Esophagus squamous epithelium (tissue), 5 donors: Measurements from ENCODE around the gene MEGF9. TPM values are rescaled to one million over a fixed set of nuclear protein-coding genes. Genes with fewer than 3 reads are reported as not detected.

ENCODE experiments used
- DNase-seq: peaks from one replicate; lab custom pipeline; 2025; lab: John Stamatoyannopoulos, UW
- H3K27ac ChIP-seq, 4 donors: fragments of 200-600 bp; sonication (generic); one replicate each; pipeline ENCODE4 v1.5.1; 2016 to 2019; ENCODE audit warnings: mild to moderate bottlenecking in 1 of 4
- H3K27me3 ChIP-seq, 4 donors: fragments of 200-600 bp; sonication (generic); 1 replicate in 3 of 4; 2 replicates in 1 of 4; pipeline versions ENCODE4 v1.5.1 to v1.6.0; 2017 to 2021; ENCODE audit warnings: antibody characterized with exemption in 1 of 4
- H3K36me3 ChIP-seq, 3 donors: fragments of 200-600 bp; sonication (generic); one replicate each; pipeline ENCODE4 v1.5.1; 2016 to 2019
- H3K4me1 ChIP-seq, 3 donors: fragments of 200-600 bp; sonication (generic); one replicate each; pipeline ENCODE4 v1.5.1; 2017 to 2019
- H3K4me3 ChIP-seq, 4 donors: fragments of 200-600 bp; sonication (generic); 1 replicate in 3 of 4; 2 replicates in 1 of 4; pipeline ENCODE4 v1.5.1; 2016 to 2019; ENCODE audit warnings: mild to moderate bottlenecking in 2 of 4, moderate library complexity in 1 of 4
- H3K9me3 ChIP-seq, 3 donors: fragments of 200-600 bp; sonication (generic); one replicate each; pipeline ENCODE4 v1.5.1; 2016 to 2019
- CTCF ChIP-seq, 6 experiments: fragments of 450-650 bp in 4 of 6; fragments of 200-600 bp in 2 of 6; sonication (generic) in 2 of 6; IDR thresholded peaks; one replicate each; pipeline ENCODE4 v1.5.1; 2016 to 2019; ENCODE audit warnings: antibody characterized with exemption in 6 of 6, mild to moderate bottlenecking in 4 of 6, moderate library complexity in 4 of 6
- POLR2A ChIP-seq, 4 donors: fragments of 450-650 bp; IDR thresholded peaks; one replicate each; pipeline ENCODE4 v1.6.1; 2017; ENCODE audit warnings: antibody characterized with exemption in 4 of 4, mild to moderate bottlenecking in 4 of 4, moderate library complexity in 3 of 4
- WGBS, 2 donors: methylation state at CpG; one replicate each; pipeline ENCODE4 v1.1.5; 2018; 5-methylcytosine and 5-hydroxymethylcytosine counted together
- intact Hi-C: fragments of 100-400 bp; cut with DNase I; formaldehyde crosslinking; loops from one replicate; pipeline ENCODE4 v1.15.0; 2022
- total RNA-seq, 4 donors: library from RNA; depleted of rRNA; stranded (reverse); fragments of >200 nt; gene quantifications; one replicate each; pipeline ENCODE4 v1.1.0, GENCODE V29; 2016
- donor health status: DM: yes; HTN: yes; CAD: no.

Gene MEGF9
- total RNA-seq, 4 donors from 2014 or later = 16.2 to 20.8 (median 18.0) TPM

GRCh38 chr9:120713257-120714087 is 798 bp downstream of the MEGF9 start:
- Histone ChIP-seq H3K27me3 (no peaks in the 10 kb centered on the region), H3K4me3 (peak overlapping the region; percentile 66 to 95 (median 72)), H3K9me3 (no peaks in the 10 kb centered on the region), H3K4me1 (peaks cover 8 to 67% (median 33%) of the 10 kb centered on the region in 3 donors), H3K36me3 (no peaks in the 10 kb centered on the region), H3K27ac (peak overlapping the region; percentile 89 to 94 (median 91))
- peak in 4 of 6 experiments; percentile 26 to 50 (median 37) for TF ChIP-seq CTCF (IDR thresholded peaks at IDR 0.05)
- TF ChIP-seq POLR2A (IDR thresholded peaks at IDR 0.05) = no peak
- intact Hi-C loops = no loop called here
- WGBS, 2 donors = 1 to 2% methylated on average over 18 to 24 of the region's 50 CpGs
- DNase-seq = no peak

- no peak for TF ChIP-seq CTCF (IDR thresholded peaks at IDR 0.05)
- TF ChIP-seq POLR2A (IDR thresholded peaks at IDR 0.05) = no peak
- DNase-seq = no peak
- Histone ChIP-seq H3K27me3 (no peaks in the 10 kb centered on the region), H3K36me3 (no peaks in the 10 kb centered on the region), H3K9me3 (no peaks in the 10 kb centered on the region), H3K4me1 (peaks cover 8 to 76% (median 42%) of the 10 kb centered on the region in 3 donors), H3K27ac (peak overlapping the region; percentile 89 to 94 (median 91)), H3K4me3 (peak overlapping the region; percentile 66 to 95 (median 72))
- intact Hi-C loops = no loop called here
- WGBS, 2 donors = 20 to 23% methylated on average over 4 of the region's 4 CpGs
Measured at GRCh38 chr9:120712539-120713031, 1.7 kb downstream of the MEGF9 start.

GRCh38 chr9:120711841-120712538 is 2.3 kb downstream of the MEGF9 start:
- H3K4me3 ChIP-seq = peak overlapping the region; percentile 66 to 95 (median 72)
- no peak for DNase-seq
- intact Hi-C loops = no loop called here

GRCh38 chr9:120711354-120711753 is 2.9 kb downstream of the MEGF9 start:
- Histone ChIP-seq H3K4me1 (peaks cover 8 to 87% (median 47%) of the 10 kb centered on the region in 3 donors), H3K36me3 (no peaks in the 10 kb centered on the region), H3K9me3 (no peaks in the 10 kb centered on the region), H3K4me3 (peak overlapping the region in 1 of 4 donors; percentile 75), H3K27ac (peak overlapping the region; percentile 51 to 94 (median 90)), H3K27me3 (no peaks in the 10 kb centered on the region)
- intact Hi-C loops = no loop called here
- TF ChIP-seq POLR2A (IDR thresholded peaks at IDR 0.05) (no peak), CTCF (IDR thresholded peaks at IDR 0.05) (peak in 1 of 6 experiments; percentile 10)
- DNase-seq = no peak

More at GRCh38 chr9:120711841-120712538, 2.3 kb downstream of the MEGF9 start:
- Histone ChIP-seq H3K27ac (peak overlapping the region; percentile 89 to 94 (median 91)), H3K27me3 (no peaks in the 10 kb centered on the region), H3K36me3 (no peaks in the 10 kb centered on the region), H3K4me1 (peaks cover 8 to 82% (median 46%) of the 10 kb centered on the region in 3 donors), H3K9me3 (no peaks in the 10 kb centered on the region)
- no peak for TF ChIP-seq CTCF (IDR thresholded peaks at IDR 0.05)
- TF ChIP-seq POLR2A (IDR thresholded peaks at IDR 0.05) = no peak
- WGBS, 2 donors = 19 to 38% methylated on average over 5 of the region's 5 CpGs
